Endodermal cell (in vitro differentiated cells): ENCODE measurements around the gene PIK3CA. TPM values are rescaled to one million over a fixed set of nuclear protein-coding genes. Genes with fewer than 3 reads are reported as not detected.

ENCODE experiments used
- DNase-seq: peaks from one replicate; pipeline ENCODE4 v3.0.0-alpha.2; 2017
- H3K27ac ChIP-seq: 2 replicates; pipeline ENCODE4 v1.5.1; 2013; ENCODE audit warnings: mild to moderate bottlenecking, low read depth, low read length, moderate library complexity
- H3K27me3 ChIP-seq: 2 replicates; pipeline ENCODE4 v1.6.1; 2013; ENCODE audit warnings: mild to moderate bottlenecking, low read length, moderate library complexity; ENCODE audit not compliant: insufficient read depth, control insufficient read depth, poor library complexity, severe bottlenecking
- H3K36me3 ChIP-seq: 2 replicates; pipeline ENCODE4 v1.7.0; 2013; ENCODE audit warnings: mild to moderate bottlenecking, low read length, moderate library complexity; ENCODE audit not compliant: control insufficient read depth, insufficient read depth
- H3K4me1 ChIP-seq: one replicate; pipeline ENCODE4 v1.7.0; 2013; ENCODE audit warnings: low read length; ENCODE audit not compliant: control insufficient read depth, insufficient read depth
- H3K4me3 ChIP-seq: 2 replicates; pipeline ENCODE4 v1.5.1; 2013; ENCODE audit warnings: mild to moderate bottlenecking, low read length, moderate library complexity
- H3K9ac ChIP-seq: 2 replicates; pipeline ENCODE4 v1.6.1; 2013; ENCODE audit warnings: mild to moderate bottlenecking, low read length, moderate library complexity; ENCODE audit not compliant: poor library complexity, severe bottlenecking; ENCODE audit errors: extremely low read depth
- H3K9me3 ChIP-seq: 2 replicates; pipeline ENCODE4 v1.6.1; 2013; ENCODE audit warnings: mild to moderate bottlenecking, low read length, moderate library complexity; ENCODE audit not compliant: control insufficient read depth
- H3K27ac Mint-ChIP-seq: 2 replicates; pipeline ENCODE4 v1.8.0; 2020; ENCODE audit warnings: mixed read lengths
- H3K27me3 Mint-ChIP-seq: 2 replicates; pipeline ENCODE4 v1.8.0; 2021; ENCODE audit warnings: mild to moderate bottlenecking, mixed read lengths; ENCODE audit not compliant: insufficient read depth
- H3K36me3 Mint-ChIP-seq: 2 replicates; pipeline ENCODE4 v1.8.0; 2020; ENCODE audit warnings: low read depth, mixed read lengths
- H3K4me1 Mint-ChIP-seq: 2 replicates; pipeline ENCODE4 v1.8.0; 2020; ENCODE audit warnings: mixed read lengths
- H3K4me3 Mint-ChIP-seq: 2 replicates; pipeline ENCODE4 v1.8.0; 2020; ENCODE audit warnings: mild to moderate bottlenecking, moderate library complexity, mixed read lengths
- H3K9me3 Mint-ChIP-seq: 2 replicates; pipeline ENCODE4 v1.8.0; 2020; ENCODE audit warnings: mild to moderate bottlenecking, mixed read lengths
- CTCF ChIP-seq: fragments of 200-600 bp; sonication (generic); conservative IDR thresholded peaks from 2 replicates; pipeline ENCODE4 v1.5.0; 2021; ENCODE audit warnings: antibody characterized with exemption, mild to moderate bottlenecking
- WGBS, 2 experiments: methylation state at CpG; one replicate each; pipeline versions ENCODE4 v1.1.5 to v1.1.7; 2013; ENCODE audit warnings: missing lambda C conversion rate in 2 of 2, mixed read lengths in 1 of 2; ENCODE audit not compliant: insufficient coverage in 1 of 2, insufficient read length in 1 of 2; 5-methylcytosine and 5-hydroxymethylcytosine counted together
- total RNA-seq, 2 donors: library from RNA; stranded (reverse); fragmentation: NEBNext Ultra II Directional in 1 of 2; extraction: Animal tissue kit (Norgen Biotek cat#: 25700) in 1 of 2; gene quantifications; 2 replicates in 1 of 2; 3 replicates in 1 of 2; pipeline ENCODE4 v1.2.1, GENCODE V29; 2021

PIK3CA gene
- total RNA-seq, 2 donors from 2014 or later, result 21.1 to 22.2 TPM

GRCh38 chr3:179229177-179229576, 81.0 kb downstream of the PIK3CA start:
- Mint-ChIP-seq H3K4me3 (no peak overlapping the region), H3K9me3 (no peaks in the 10 kb centered on the region), H3K4me1 (peaks cover 8% of the 10 kb centered on the region), H3K36me3 (peaks cover 39% of the 10 kb centered on the region), H3K27ac (no peak overlapping the region), H3K27me3 (no peaks in the 10 kb centered on the region)
- Histone ChIP-seq H3K4me1 (no peaks in the 10 kb centered on the region), H3K9me3 (no peaks in the 10 kb centered on the region), H3K27me3 (no peaks in the 10 kb centered on the region), H3K9ac (no peak overlapping the region), H3K4me3 (no peak overlapping the region), H3K36me3 (peaks cover 47% of the 10 kb centered on the region), H3K27ac (no peak overlapping the region)
- DNase-seq, result no peak
- no peak for TF ChIP-seq CTCF
- 64% methylated on average over 4 of the region's 5 CpGs; no CpG with 5 or more reads in 1 of the 2 experiments for WGBS, 2 experiments

GRCh38 chr3:179233043-179233442, 84.9 kb downstream of the PIK3CA start:
- 90% methylated on average over 3 of the region's 3 CpGs; no CpG with 5 or more reads in 1 of the 2 experiments for whole genome bisulfite sequencing, 2 experiments
- Mint-ChIP-seq H3K4me3 (no peak overlapping the region), H3K9me3 (no peaks in the 10 kb centered on the region), H3K27ac (no peak overlapping the region), H3K27me3 (no peaks in the 10 kb centered on the region), H3K36me3 (peaks cover 25% of the 10 kb centered on the region), H3K4me1 (peaks cover 6% of the 10 kb centered on the region)
- Histone ChIP-seq H3K27ac (no peak overlapping the region), H3K9ac (no peak overlapping the region), H3K36me3 (peaks cover 37% of the 10 kb centered on the region), H3K27me3 (no peaks in the 10 kb centered on the region), H3K4me1 (no peaks in the 10 kb centered on the region), H3K4me3 (no peak overlapping the region), H3K9me3 (no peaks in the 10 kb centered on the region)
- TF ChIP-seq CTCF, result no peak
- DNase-seq, result no peak

- H3K27ac ChIP-seq, result no peak overlapping the region
- Mint-ChIP-seq H3K4me1 (peaks cover 4% of the 10 kb centered on the region), H3K4me3 (no peak overlapping the region), H3K9me3 (no peaks in the 10 kb centered on the region), H3K27ac (no peak overlapping the region), H3K27me3 (no peaks in the 10 kb centered on the region), H3K36me3 (peaks cover 25% of the 10 kb centered on the region)
- H3K9ac ChIP-seq, result no peak overlapping the region
- 93 to 100% methylated on average over 1 to 4 of the region's 4 CpGs for WGBS, 2 experiments
- H3K36me3 ChIP-seq, result peaks cover 30% of the 10 kb centered on the region
- TF ChIP-seq CTCF, result no peak
- H3K9me3 ChIP-seq, result no peaks in the 10 kb centered on the region
- H3K4me1 ChIP-seq, result no peaks in the 10 kb centered on the region
- H3K4me3 ChIP-seq, result no peak overlapping the region
- H3K27me3 ChIP-seq, result no peaks in the 10 kb centered on the region
- no peak for DNase-seq
These were observed 86.0 kb downstream of the PIK3CA start for GRCh38 chr3:179234199-179234598.
